Immature natural killer cell (primary cell): ENCODE results near the gene DNMT1. TPM values are rescaled to one million over a fixed set of nuclear protein-coding genes. Genes with fewer than 3 reads are reported as not detected.
A peak's percentile ranks its signal among the peaks of the same experiment; 100 is the strongest.

ENCODE experiments used
- DNase-seq, 3 donors: peaks; one replicate each; pipeline ENCODE4 v3.0.0; 2022; ENCODE audit warnings: mixed read lengths in 1 of 3
- H3K27ac Mint-ChIP-seq, 6 donors: one replicate each; pipeline ENCODE4 v1.8.0; 2020; ENCODE audit warnings: mixed read lengths in 6 of 6, mild to moderate bottlenecking in 5 of 6, inconsistent platforms in 4 of 6, moderate library complexity in 3 of 6
- H3K27me3 Mint-ChIP-seq, 3 donors: one replicate each; pipeline ENCODE4 v1.8.0; 2020 to 2021; ENCODE audit warnings: low read depth in 3 of 3, mild to moderate bottlenecking in 3 of 3, mixed read lengths in 3 of 3, moderate library complexity in 3 of 3, inconsistent platforms in 1 of 3
- H3K36me3 Mint-ChIP-seq, 3 donors: one replicate each; pipeline ENCODE4 v1.8.0; 2020; ENCODE audit warnings: mixed read lengths in 3 of 3, inconsistent platforms in 2 of 3, mild to moderate bottlenecking in 2 of 3
- H3K4me1 Mint-ChIP-seq, 2 donors: one replicate each; pipeline ENCODE4 v1.8.0; 2020; ENCODE audit warnings: inconsistent platforms in 2 of 2, mild to moderate bottlenecking in 2 of 2, mixed read lengths in 2 of 2, moderate library complexity in 1 of 2
- H3K4me3 Mint-ChIP-seq, 5 donors: one replicate each; pipeline ENCODE4 v1.8.0; 2020; ENCODE audit warnings: mild to moderate bottlenecking in 5 of 5, mixed read lengths in 5 of 5, inconsistent platforms in 3 of 5, moderate library complexity in 3 of 5
- H3K9me3 Mint-ChIP-seq, 6 donors: one replicate each; pipeline ENCODE4 v1.8.0; 2020; ENCODE audit warnings: mild to moderate bottlenecking in 6 of 6, mixed read lengths in 6 of 6, inconsistent platforms in 4 of 6, moderate library complexity in 3 of 6
- polyA plus RNA-seq, 3 donors: library from polyadenylated mRNA; unstranded; fragments of 300-500 nt; fragmentation: Illumina TruSeq; gene quantifications; one replicate each; pipeline ENCODE4 v1.2.3, GENCODE V29; 2021

DNMT1 gene
- polyA plus RNA-seq, 3 donors from 2014 or later = 21.8 to 162 (median 43.3) TPM

- no peaks in the 10 kb centered on the region for H3K9me3 Mint-ChIP-seq
- no peak for DNase-seq
- no peak overlapping the region for H3K27ac Mint-ChIP-seq
- peaks cover 0 to 2% (median 2%) of the 10 kb centered on the region in 3 donors for H3K27me3 Mint-ChIP-seq
- H3K4me1 Mint-ChIP-seq = peaks cover 15 to 17% of the 10 kb centered on the region in 2 donors
- peaks cover 8 to 29% (median 10%) of the 10 kb centered on the region in 3 donors for H3K36me3 Mint-ChIP-seq
- no peak overlapping the region for H3K4me3 Mint-ChIP-seq
These were observed 54.8 kb downstream of the DNMT1 start for GRCh38 chr19:10139952-10140351.

DNA sequence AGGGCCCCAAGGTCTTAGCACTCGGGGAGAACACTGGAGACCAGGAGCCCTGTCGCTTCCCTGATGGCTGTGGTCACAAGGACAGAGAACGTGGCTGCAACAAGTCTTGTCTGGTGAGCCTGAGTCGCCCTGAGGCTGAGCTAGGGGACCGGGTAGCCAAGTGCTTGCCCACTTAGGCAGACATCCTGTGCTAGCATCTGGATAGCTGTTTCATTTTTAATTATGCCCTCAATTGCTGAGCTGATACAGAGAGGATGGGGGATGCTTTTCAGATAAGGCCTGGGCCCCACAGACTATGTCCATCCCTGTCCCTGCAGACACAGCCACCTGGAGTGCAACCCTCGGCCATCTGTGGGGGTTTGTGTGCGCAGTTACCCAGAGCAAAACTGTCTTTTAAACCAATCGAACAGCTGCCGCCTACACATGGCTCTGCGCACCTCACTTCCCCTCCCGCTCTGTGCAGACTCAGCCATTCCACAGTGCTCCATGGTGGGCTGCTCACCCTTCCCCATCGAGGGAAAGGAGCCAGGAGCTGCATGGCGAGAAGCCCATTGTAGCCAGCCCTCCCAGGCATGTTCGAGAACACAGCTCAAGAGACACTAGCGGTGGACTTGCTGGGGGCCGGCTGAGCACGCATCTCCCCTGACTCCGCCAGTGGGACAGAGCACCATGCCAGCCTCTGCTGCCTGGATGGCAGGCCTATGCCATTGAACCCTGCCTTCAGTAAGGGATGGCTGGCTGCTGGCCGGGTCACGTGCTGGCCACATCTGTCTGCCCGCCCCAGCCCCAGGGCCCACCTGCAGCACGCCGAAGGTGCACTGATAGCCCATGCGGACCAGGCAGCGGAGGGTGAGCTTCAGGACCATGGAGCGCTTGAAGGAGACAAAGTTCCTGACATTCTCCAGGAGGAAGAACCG is 55.6 kb downstream of the DNMT1 start:
- Mint-ChIP-seq H3K27me3 (peaks cover 0 to 2% (median 2%) of the 10 kb centered on the region in 3 donors), H3K27ac (peak overlapping the region in 1 of 6 donors; percentile 57), H3K4me1 (peaks cover 15 to 17% of the 10 kb centered on the region in 2 donors), H3K4me3 (no peak overlapping the region), H3K36me3 (peaks cover 8 to 29% (median 10%) of the 10 kb centered on the region in 3 donors), H3K9me3 (no peaks in the 10 kb centered on the region)
- DNase-seq = no peak

DNA sequence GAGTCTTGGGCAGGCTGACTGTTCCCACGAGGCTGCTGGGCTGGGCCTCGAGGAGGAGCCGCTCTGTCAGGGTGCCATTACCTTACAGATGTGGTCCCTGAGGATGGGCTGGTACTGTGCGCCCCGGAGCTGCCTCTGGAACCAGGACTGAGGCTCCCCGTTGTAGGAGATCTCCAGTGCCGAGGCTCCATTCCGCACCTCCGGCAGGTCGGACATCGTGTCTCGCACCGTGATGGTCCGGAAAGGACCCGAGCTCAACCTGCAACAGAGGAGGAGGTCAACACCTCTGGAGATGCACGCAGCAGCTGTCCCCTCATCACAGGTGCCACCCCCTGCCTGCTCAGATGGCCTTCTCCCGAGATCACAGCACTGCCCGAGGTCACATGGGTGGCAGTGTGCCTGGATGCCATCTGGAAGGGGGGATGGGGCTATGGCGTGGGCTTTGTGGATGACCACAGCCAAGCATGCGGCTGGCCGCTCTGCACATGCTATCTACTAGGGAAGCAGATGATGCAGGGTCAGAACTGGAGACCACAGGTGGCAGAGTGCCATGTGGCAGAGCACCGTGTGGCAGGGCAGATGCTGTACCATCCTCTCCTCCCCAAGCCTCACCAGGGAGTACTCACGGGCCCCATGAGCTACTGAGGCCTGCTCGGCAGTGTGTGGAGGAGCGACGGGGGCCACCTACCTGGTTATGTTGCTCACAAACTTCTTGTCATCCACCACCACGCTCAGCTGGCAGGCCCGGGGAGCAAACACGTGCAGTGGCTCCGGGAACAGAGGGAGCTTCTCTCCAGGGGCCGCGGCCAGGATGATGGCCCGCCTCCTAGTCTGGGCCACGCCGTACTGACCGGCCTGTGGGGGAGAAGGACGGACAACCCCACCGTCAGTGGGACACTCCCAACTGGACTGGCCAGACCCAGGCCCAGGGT is 56.7 kb downstream of the DNMT1 start:
- H3K27me3 Mint-ChIP-seq = peaks cover 0 to 2% (median 2%) of the 10 kb centered on the region in 3 donors
- peaks cover 8 to 9% of the 10 kb centered on the region in 2 donors for H3K4me1 Mint-ChIP-seq
- H3K4me3 Mint-ChIP-seq = no peak overlapping the region
- no peaks in the 10 kb centered on the region for H3K9me3 Mint-ChIP-seq
- H3K27ac Mint-ChIP-seq = no peak overlapping the region
- DNase-seq = no peak
- peaks cover 12 to 32% (median 14%) of the 10 kb centered on the region in 3 donors for H3K36me3 Mint-ChIP-seq

GRCh38 chr19:10136936-10137335 is 57.8 kb downstream of the DNMT1 start:
- DNase-seq = no peak
- Mint-ChIP-seq H3K27me3 (peaks cover 0 to 2% (median 2%) of the 10 kb centered on the region in 3 donors), H3K27ac (no peak overlapping the region), H3K4me1 (no peaks in the 10 kb centered on the region), H3K4me3 (no peak overlapping the region), H3K36me3 (peaks cover 10 to 26% (median 13%) of the 10 kb centered on the region in 3 donors), H3K9me3 (no peaks in the 10 kb centered on the region)

DNA sequence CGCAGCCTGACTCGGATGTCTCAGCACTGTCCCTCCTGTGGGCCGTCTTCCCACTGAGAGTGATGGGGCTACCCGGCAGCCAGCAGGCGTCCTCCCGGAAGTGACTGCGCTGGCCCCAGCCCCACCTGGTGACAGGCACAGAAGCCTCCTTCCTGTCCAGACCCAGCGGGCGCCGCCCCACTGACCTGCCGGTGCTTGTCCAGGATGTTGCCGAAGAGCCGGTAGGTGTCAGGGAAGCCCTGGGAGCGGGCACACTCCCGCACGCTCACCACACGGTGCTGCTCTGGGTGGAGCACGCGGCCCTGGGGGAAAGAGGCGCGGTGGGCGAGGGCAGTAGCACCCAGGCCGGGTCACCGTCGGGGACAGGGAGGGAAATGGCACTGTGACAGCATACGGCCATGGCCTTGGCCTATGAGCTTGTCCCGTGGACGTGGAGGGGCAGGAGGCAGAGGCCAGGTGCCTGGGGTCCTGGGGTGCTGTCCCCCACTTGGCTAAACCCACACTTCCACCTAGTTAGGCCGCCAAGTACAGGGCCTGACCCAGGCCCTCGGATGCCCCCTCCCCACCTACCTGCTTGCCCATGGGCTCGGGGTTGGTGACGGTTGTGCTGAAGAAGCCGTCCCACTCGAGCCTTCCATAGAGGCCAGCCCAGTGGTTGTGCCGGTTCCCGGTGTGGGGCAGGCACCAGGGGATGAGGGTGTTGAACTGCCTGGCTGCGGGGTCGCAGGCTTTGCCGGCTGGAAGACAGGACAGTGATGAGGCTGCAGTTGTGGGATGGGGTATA is 59.0 kb downstream of the DNMT1 start:
- Mint-ChIP-seq H3K4me3 (no peak overlapping the region), H3K4me1 (no peaks in the 10 kb centered on the region), H3K27ac (no peak overlapping the region), H3K36me3 (peaks cover 10 to 21% (median 14%) of the 10 kb centered on the region in 3 donors), H3K9me3 (no peaks in the 10 kb centered on the region), H3K27me3 (peaks cover 0 to 2% (median 2%) of the 10 kb centered on the region in 3 donors)
- DNase-seq = no peak

DNA sequence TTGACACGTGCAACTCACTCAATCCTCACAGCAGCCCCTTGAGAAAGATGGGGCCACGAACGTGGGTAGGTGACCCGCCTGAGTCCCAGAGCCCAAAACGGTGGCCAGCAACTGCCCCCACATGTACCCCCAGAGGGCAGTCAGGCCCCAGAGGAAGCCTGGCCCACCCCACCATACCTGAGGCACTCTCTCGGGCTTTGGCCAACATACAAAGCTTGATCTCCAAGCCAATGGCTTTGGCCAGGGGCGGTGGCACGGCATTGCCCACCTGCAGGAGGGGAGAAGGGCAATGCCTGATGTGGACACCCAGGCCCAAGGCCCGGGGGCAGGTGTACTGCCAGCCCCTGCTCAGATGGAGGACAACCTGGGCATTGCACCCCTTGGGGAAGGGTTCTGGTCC is 60.7 kb downstream of the DNMT1 start:
- Mint-ChIP-seq H3K27me3 (peaks cover 0 to 2% (median 2%) of the 10 kb centered on the region in 3 donors), H3K9me3 (no peaks in the 10 kb centered on the region), H3K36me3 (peaks cover 10 to 19% (median 11%) of the 10 kb centered on the region in 3 donors), H3K27ac (no peak overlapping the region), H3K4me1 (no peaks in the 10 kb centered on the region), H3K4me3 (no peak overlapping the region)
- no peak for DNase-seq

- H3K36me3 Mint-ChIP-seq = peaks cover 10 to 19% (median 11%) of the 10 kb centered on the region in 3 donors
- H3K27ac Mint-ChIP-seq = peak overlapping the region in 1 of 6 donors; percentile 49
These were observed 61.2 kb downstream of the DNMT1 start for GRCh38 chr19:10133596-10133995.

DNA sequence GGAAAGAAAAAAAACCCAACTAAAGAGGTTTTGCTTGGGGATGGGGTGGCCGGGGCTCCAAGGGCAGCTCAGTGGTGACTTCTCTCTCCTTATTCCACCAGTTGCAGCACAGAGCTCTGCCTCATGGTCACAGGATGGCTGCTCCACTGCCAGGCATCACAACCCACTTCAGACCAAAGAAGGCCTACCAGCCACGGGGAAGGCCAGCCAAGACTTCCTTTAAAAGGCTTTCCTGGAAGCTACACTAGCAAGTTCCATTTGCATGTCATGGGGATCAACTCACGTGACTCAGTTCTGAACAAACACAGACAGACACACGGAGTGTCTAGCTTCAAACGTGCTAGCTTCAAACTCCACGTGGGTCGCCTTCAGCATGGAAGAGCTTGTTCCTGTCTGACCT is 61.8 kb downstream of the DNMT1 start:
- no peak for DNase-seq
- Mint-ChIP-seq H3K27me3 (peaks cover 0 to 2% (median 2%) of the 10 kb centered on the region in 3 donors), H3K4me1 (no peaks in the 10 kb centered on the region), H3K36me3 (peaks cover 10 to 19% (median 11%) of the 10 kb centered on the region in 3 donors), H3K4me3 (no peak overlapping the region), H3K9me3 (no peaks in the 10 kb centered on the region), H3K27ac (peak overlapping the region in 3 of 6 donors; percentile 39 to 56 (median 40))

More at GRCh38 chr19:10133596-10133995, 61.2 kb downstream of the DNMT1 start:
- Mint-ChIP-seq H3K4me3 (no peak overlapping the region), H3K27me3 (peaks cover 0 to 2% (median 2%) of the 10 kb centered on the region in 3 donors), H3K9me3 (no peaks in the 10 kb centered on the region), H3K4me1 (no peaks in the 10 kb centered on the region)
- no peak for DNase-seq

DNA sequence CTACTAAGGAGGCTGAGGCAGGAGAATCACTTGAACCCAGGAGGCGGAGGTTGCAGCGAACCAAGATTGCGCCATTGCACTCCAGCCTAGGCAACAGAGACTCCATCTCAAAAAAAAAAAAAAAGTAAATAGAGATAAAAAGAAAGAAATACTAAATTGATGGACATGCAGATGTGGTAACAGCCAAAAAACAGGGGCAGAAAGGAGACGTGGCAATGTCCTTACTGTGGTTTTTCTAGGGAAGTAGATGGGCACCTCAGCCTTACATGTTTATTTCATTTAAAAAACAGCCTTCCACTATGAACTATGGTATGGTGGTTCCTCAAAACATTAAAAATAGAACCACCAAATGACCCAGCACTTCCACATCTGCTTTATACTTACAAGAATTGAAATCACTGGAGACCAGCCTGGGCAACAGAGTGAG is 68.5 kb downstream of the DNMT1 start:
- peak overlapping the region in 2 of 6 donors; percentile 7 to 29 for H3K27ac Mint-ChIP-seq
- no peaks in the 10 kb centered on the region for H3K9me3 Mint-ChIP-seq
- H3K27me3 Mint-ChIP-seq = no peaks in the 10 kb centered on the region
- H3K4me1 Mint-ChIP-seq = peaks cover 0 to 1% of the 10 kb centered on the region in 2 donors
- H3K36me3 Mint-ChIP-seq = peaks cover 0 to 4% (median 2%) of the 10 kb centered on the region in 3 donors
- H3K4me3 Mint-ChIP-seq = no peak overlapping the region
- no peak for DNase-seq

GRCh38 chr19:10124429-10124828 is 70.3 kb downstream of the DNMT1 start:
- H3K27me3 Mint-ChIP-seq = peaks cover 0 to 5% (median 5%) of the 10 kb centered on the region in 3 donors
- DNase-seq = no peak
- peaks cover 0 to 4% (median 0%) of the 10 kb centered on the region in 3 donors for H3K36me3 Mint-ChIP-seq
- H3K9me3 Mint-ChIP-seq = no peaks in the 10 kb centered on the region
- H3K4me3 Mint-ChIP-seq = no peak overlapping the region
- peaks cover 7 to 8% of the 10 kb centered on the region in 2 donors for H3K4me1 Mint-ChIP-seq
- H3K27ac Mint-ChIP-seq = peak overlapping the region in 2 of 6 donors; percentile 35 to 65

DNA sequence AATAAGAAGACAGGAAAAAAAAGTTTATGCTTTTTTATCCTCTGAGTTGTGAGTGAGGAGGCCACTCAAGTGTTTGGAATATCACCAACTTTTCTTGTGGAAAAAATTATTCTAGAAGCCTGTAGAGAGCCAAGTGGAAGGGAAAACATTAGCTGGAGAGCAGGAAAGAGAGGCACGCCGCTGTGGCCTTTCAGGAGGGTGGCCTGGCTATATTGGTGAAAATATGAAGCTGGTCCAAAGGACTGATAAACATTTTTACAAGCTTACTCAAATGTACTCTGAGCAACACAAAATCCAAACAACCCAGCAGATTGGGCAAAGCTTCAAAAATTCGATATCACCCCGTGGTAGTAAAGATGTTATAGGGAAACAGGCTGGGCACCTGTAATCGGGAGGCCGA is 72.7 kb downstream of the DNMT1 start:
- Mint-ChIP-seq H3K4me3 (peak overlapping the region in 1 of 5 donors; percentile 21), H3K4me1 (peaks cover 20% of the 10 kb centered on the region in 2 donors), H3K27me3 (peaks cover 0 to 7% (median 5%) of the 10 kb centered on the region in 3 donors), H3K9me3 (no peaks in the 10 kb centered on the region), H3K27ac (no peak overlapping the region), H3K36me3 (peaks cover 0 to 4% (median 3%) of the 10 kb centered on the region in 3 donors)
- no peak for DNase-seq

DNA sequence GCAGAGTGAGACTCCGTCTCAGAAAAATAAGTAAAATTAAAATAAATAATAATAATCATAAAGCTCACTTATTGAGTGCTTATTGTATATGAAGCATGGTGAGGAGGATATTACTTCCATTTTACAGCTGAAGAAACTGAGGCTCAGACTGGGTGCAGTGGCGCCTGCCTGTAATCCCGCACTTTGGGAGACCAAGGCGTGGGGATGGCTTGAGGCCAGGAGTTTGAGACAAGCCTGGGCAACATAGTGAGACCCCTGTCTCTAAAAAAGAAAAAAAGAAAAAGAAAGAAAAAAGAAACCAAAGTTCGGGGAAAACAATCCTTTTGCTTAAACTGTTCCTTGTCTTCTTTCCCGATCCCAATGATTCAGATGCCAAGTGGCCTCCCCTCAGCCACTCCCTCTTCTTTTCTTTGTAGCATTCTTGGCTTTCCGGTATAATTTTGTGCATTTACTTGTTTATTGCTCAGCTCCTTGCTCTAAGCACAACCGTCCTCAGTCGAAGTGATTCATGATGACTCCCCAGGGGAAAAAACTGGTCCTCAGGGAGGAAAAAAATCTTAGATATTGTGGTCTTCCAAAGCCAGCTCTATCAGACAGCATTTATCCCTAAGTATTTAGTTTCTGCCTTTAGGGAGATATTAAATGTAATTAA is 74.1 kb downstream of the DNMT1 start:
- no peak for DNase-seq
- Mint-ChIP-seq H3K4me1 (peaks cover 34% of the 10 kb centered on the region in 2 donors), H3K36me3 (peaks cover 6 to 10% (median 10%) of the 10 kb centered on the region in 3 donors), H3K27ac (no peak overlapping the region), H3K9me3 (no peaks in the 10 kb centered on the region), H3K27me3 (peaks cover 7 to 14% (median 10%) of the 10 kb centered on the region in 3 donors), H3K4me3 (peak overlapping the region in 4 of 5 donors; percentile 29 to 67 (median 43))
